HFFc6 (cell line): ENCODE results near the gene RALGPS2. TPM values are rescaled to one million over a fixed set of nuclear protein-coding genes. Genes with fewer than 3 reads are reported as not detected.
A peak's percentile ranks its signal among the peaks of the same experiment; 100 is the strongest.

Experiments
- DNase-seq: peaks from one replicate; pipeline ENCODE4 v3.0.0-alpha.2; 2018
- H3K27ac Mint-ChIP-seq: 2 replicates; pipeline ENCODE4 v1.8.0; 2020; ENCODE audit warnings: mild to moderate bottlenecking, mixed read lengths
- H3K27me3 Mint-ChIP-seq: 2 replicates; pipeline ENCODE4 v1.8.0; 2021; ENCODE audit warnings: mild to moderate bottlenecking, moderate library complexity, mixed read lengths; ENCODE audit not compliant: insufficient read depth
- H3K36me3 Mint-ChIP-seq: 2 replicates; pipeline ENCODE4 v1.8.0; 2021; ENCODE audit warnings: low read depth, mixed read lengths
- H3K4me1 Mint-ChIP-seq: 2 replicates; pipeline ENCODE4 v1.8.0; 2020; ENCODE audit warnings: low read depth, mixed read lengths
- H3K4me3 Mint-ChIP-seq: 2 replicates; pipeline ENCODE4 v1.8.0; 2020; ENCODE audit warnings: mild to moderate bottlenecking, moderate library complexity, mixed read lengths
- H3K9me3 Mint-ChIP-seq: 2 replicates; pipeline ENCODE4 v1.8.0; 2020; ENCODE audit warnings: mild to moderate bottlenecking, mixed read lengths
- CTCF ChIP-seq: fragments of 200-600 bp; sonication (generic); IDR thresholded peaks from 2 replicates; pipeline ENCODE4 v1.5.0; 2021; ENCODE audit warnings: antibody characterized with exemption, mild to moderate bottlenecking
- total RNA-seq, 6 experiments: library from RNA; stranded (reverse); fragmentation: NEBNext Ultra II Directional; extraction: Animal tissue kit (Norgen Biotek cat#: 25700); gene quantifications; 2 replicates in 1 of 6; 3 replicates in 5 of 6; pipeline ENCODE4 v1.2.3, GENCODE V29; 2021

The RALGPS2 gene
- total RNA-seq, 6 experiments from 2014 or later: 41.5 to 59.2 (median 48.9) TPM

GRCh38 chr1:178898401-178898800 is 173.4 kb downstream of the RALGPS2 start:
- Mint-ChIP-seq H3K4me1 (no peaks in the 10 kb centered on the region), H3K9me3 (peaks cover 4% of the 10 kb centered on the region; the same call in 1 of the 2 replicates), H3K27ac (no peak overlapping the region), H3K4me3 (no peak overlapping the region), H3K27me3 (no peaks in the 10 kb centered on the region), H3K36me3 (peaks cover 32% of the 10 kb centered on the region)
- TF ChIP-seq CTCF: no peak
- no peak for DNase-seq

- Mint-ChIP-seq H3K4me3 (no peak overlapping the region), H3K27ac (no peak overlapping the region), H3K9me3 (peaks cover 4% of the 10 kb centered on the region; the same call in 1 of the 2 replicates), H3K4me1 (no peaks in the 10 kb centered on the region), H3K27me3 (no peaks in the 10 kb centered on the region), H3K36me3 (peaks cover 37% of the 10 kb centered on the region)
- no peak for DNase-seq
- TF ChIP-seq CTCF: no peak
Measured at GRCh38 chr1:178899402-178899801, 174.4 kb downstream of the RALGPS2 start.

GRCh38 chr1:178901482-178902125 is 176.6 kb downstream of the RALGPS2 start:
- no peak overlapping the region for H3K27ac Mint-ChIP-seq
- DNase-seq: no peak
- no peaks in the 10 kb centered on the region for H3K4me1 Mint-ChIP-seq
- no peaks in the 10 kb centered on the region for H3K9me3 Mint-ChIP-seq
- no peak for TF ChIP-seq CTCF
- H3K4me3 Mint-ChIP-seq: no peak overlapping the region
- H3K36me3 Mint-ChIP-seq: peaks cover 31% of the 10 kb centered on the region
- no peaks in the 10 kb centered on the region for H3K27me3 Mint-ChIP-seq

- no peak overlapping the region for H3K4me3 Mint-ChIP-seq
- no peaks in the 10 kb centered on the region for H3K9me3 Mint-ChIP-seq
- no peak for TF ChIP-seq CTCF
- H3K4me1 Mint-ChIP-seq: peaks cover 28% of the 10 kb centered on the region
- no peaks in the 10 kb centered on the region for H3K27me3 Mint-ChIP-seq
- H3K36me3 Mint-ChIP-seq: peaks cover 58% of the 10 kb centered on the region
- DNase-seq: peak; percentile 77
- peak overlapping the region; percentile 20; the same call in 1 of the 2 replicates for H3K27ac Mint-ChIP-seq
Measured at GRCh38 chr1:178908358-178908757, 183.3 kb downstream of the RALGPS2 start.

- Mint-ChIP-seq H3K4me3 (no peak overlapping the region), H3K27ac (no peak overlapping the region), H3K27me3 (no peaks in the 10 kb centered on the region), H3K4me1 (peaks cover 28% of the 10 kb centered on the region), H3K36me3 (peaks cover 50% of the 10 kb centered on the region), H3K9me3 (no peaks in the 10 kb centered on the region)
- no peak for TF ChIP-seq CTCF
- no peak for DNase-seq
Measured at GRCh38 chr1:178910023-178910422, 185.0 kb downstream of the RALGPS2 start.
